CD14-positive monocyte (primary cell): ENCODE data around the gene CAV1. TPM values are rescaled to one million over a fixed set of nuclear protein-coding genes. Genes with fewer than 3 reads are reported as not detected.

Experiments used
- DNase-seq, 3 donors: peaks; one replicate each; pipeline ENCODE4 v3.0.0-alpha.2; 2011 to 2022
- H2AFZ ChIP-seq: 2 replicates; pipeline ENCODE4 v1.6.0; 2012; ENCODE audit warnings: mild to moderate bottlenecking, low read depth, low read length, inconsistent platforms; ENCODE audit not compliant: insufficient read depth, poor library complexity, severe bottlenecking
- H3K27ac ChIP-seq, 2 donors: 1 replicate in 1 of 2; 2 replicates in 1 of 2; pipeline ENCODE4 v1.5.1; 2012 to 2013; ENCODE audit warnings: low read length in 2 of 2, control low read depth in 1 of 2, inconsistent platforms in 1 of 2, low read depth in 1 of 2, mild to moderate bottlenecking in 1 of 2
- H3K27me3 ChIP-seq, 2 donors: one replicate each; pipeline versions ENCODE4 v1.6.0 to v1.6.1; 2011 to 2013; ENCODE audit warnings: low read length in 2 of 2; ENCODE audit not compliant: control insufficient read depth in 2 of 2, insufficient read depth in 2 of 2
- H3K36me3 ChIP-seq, 2 donors: replicated peaks in 1 of 2; 1 replicate in 1 of 2; 2 replicates in 1 of 2; pipeline versions ENCODE4 v1.5.1 to v1.6.1; 2012 to 2013; ENCODE audit warnings: low read length in 2 of 2, control low read depth in 1 of 2, inconsistent platforms in 1 of 2, mild to moderate bottlenecking in 1 of 2; ENCODE audit not compliant: insufficient read depth in 2 of 2, control insufficient read depth in 1 of 2
- H3K4me1 ChIP-seq, 2 donors: 1 replicate in 1 of 2; 2 replicates in 1 of 2; pipeline versions ENCODE4 v1.5.1 to v1.6.1; 2012 to 2013; ENCODE audit warnings: low read length in 2 of 2, control low read depth in 1 of 2, inconsistent platforms in 1 of 2, mild to moderate bottlenecking in 1 of 2, moderate library complexity in 1 of 2; ENCODE audit not compliant: insufficient read depth in 2 of 2, control insufficient read depth in 1 of 2
- H3K4me2 ChIP-seq: replicated peaks from 2 replicates; pipeline ENCODE3; 2012; ENCODE audit warnings: low read length, moderate library complexity, mild to moderate bottlenecking; ENCODE audit not compliant: poor library complexity, severe bottlenecking; ENCODE audit errors: extremely low read depth
- H3K4me3 ChIP-seq, 3 experiments: fragments of 200-600 bp in 1 of 3; sonication (generic) in 1 of 3; replicated peaks in 1 of 3; 1 replicate in 2 of 3; 2 replicates in 1 of 3; pipeline ENCODE4 v1.5.1; 2011 to 2013; ENCODE audit warnings: low read length in 3 of 3, mild to moderate bottlenecking in 3 of 3, control low read depth in 2 of 3, low read depth in 2 of 3, inconsistent platforms in 1 of 3, moderate library complexity in 1 of 3
- H3K79me2 ChIP-seq: 2 replicates; pipeline ENCODE4 v1.6.0; 2012; ENCODE audit warnings: mild to moderate bottlenecking, control low read depth, inconsistent platforms, low read length, moderate library complexity; ENCODE audit not compliant: insufficient read depth
- H3K9ac ChIP-seq: 2 replicates; pipeline ENCODE4 v1.6.0; 2017; ENCODE audit warnings: low read length, mild to moderate bottlenecking; ENCODE audit not compliant: insufficient read depth, poor library complexity, severe bottlenecking
- H3K9me3 ChIP-seq, 2 donors: replicated peaks in 1 of 2; 1 replicate in 1 of 2; 2 replicates in 1 of 2; pipeline versions ENCODE4 v1.5.1 to v1.6.1; 2012 to 2013; ENCODE audit warnings: low read length in 2 of 2, control low read depth in 1 of 2; ENCODE audit not compliant: control insufficient read depth in 1 of 2, insufficient read depth in 1 of 2
- H4K20me1 ChIP-seq: 2 replicates; pipeline ENCODE4 v1.6.0; 2012; ENCODE audit warnings: mild to moderate bottlenecking, low read length, control low read depth, moderate library complexity; ENCODE audit not compliant: insufficient read depth
- H3K27ac Mint-ChIP-seq, 7 donors: one replicate each; pipeline ENCODE4 v1.8.0; 2020; ENCODE audit warnings: mild to moderate bottlenecking in 7 of 7, mixed read lengths in 7 of 7, moderate library complexity in 6 of 7, inconsistent platforms in 2 of 7
- H3K27me3 Mint-ChIP-seq, 3 donors: one replicate each; pipeline ENCODE4 v1.8.0; 2021 to 2022; ENCODE audit warnings: low read depth in 3 of 3, mild to moderate bottlenecking in 3 of 3, mixed read lengths in 3 of 3, moderate library complexity in 3 of 3, inconsistent platforms in 1 of 3
- H3K36me3 Mint-ChIP-seq, 2 donors: one replicate each; pipeline ENCODE4 v1.8.0; 2020; ENCODE audit warnings: mixed read lengths in 2 of 2, inconsistent platforms in 1 of 2, mild to moderate bottlenecking in 1 of 2
- H3K4me1 Mint-ChIP-seq: one replicate; pipeline ENCODE4 v1.8.0; 2020; ENCODE audit warnings: mild to moderate bottlenecking, mixed read lengths
- H3K4me3 Mint-ChIP-seq, 2 donors: one replicate each; pipeline ENCODE4 v1.8.0; 2020; ENCODE audit warnings: mild to moderate bottlenecking in 2 of 2, mixed read lengths in 2 of 2, moderate library complexity in 1 of 2
- H3K9me3 Mint-ChIP-seq, 7 donors: one replicate each; pipeline ENCODE4 v1.8.0; 2020 to 2022; ENCODE audit warnings: mixed read lengths in 7 of 7, mild to moderate bottlenecking in 6 of 7, moderate library complexity in 6 of 7, inconsistent platforms in 2 of 7
- CTCF ChIP-seq: fragments of 200-600 bp; IDR thresholded peaks from one replicate; pipeline ENCODE4 v1.8.0; 2022; ENCODE audit warnings: antibody characterized with exemption, mild to moderate bottlenecking
- WGBS: methylation state at CpG from one replicate; pipeline ENCODE4 v1.1.5; 2013; ENCODE audit warnings: missing lambda C conversion rate; ENCODE audit not compliant: insufficient coverage; 5-methylcytosine and 5-hydroxymethylcytosine counted together
- intact Hi-C, 2 donors: fragments of 100-400 bp; cut with micrococcal nuclease; formaldehyde crosslinking; loops; one replicate each; pipeline versions ENCODE4 v1.15.0 to v1.15.1; 2023
- polyA plus RNA-seq, 3 donors: library from polyadenylated mRNA; depleted of rRNA in 1 of 3; unstranded in 2 of 3; stranded (reverse) in 1 of 3; fragments of 300-500 nt in 2 of 3; fragments of >200 nt in 1 of 3; fragmentation: Illumina TruSeq in 2 of 3; gene quantifications; 1 replicate in 2 of 3; 2 replicates in 1 of 3; pipeline ENCODE4 v1.2.3, GENCODE V29; 2012 to 2021

CAV1 gene
- polyA plus RNA-seq, 3 donors, result not detected

DNA sequence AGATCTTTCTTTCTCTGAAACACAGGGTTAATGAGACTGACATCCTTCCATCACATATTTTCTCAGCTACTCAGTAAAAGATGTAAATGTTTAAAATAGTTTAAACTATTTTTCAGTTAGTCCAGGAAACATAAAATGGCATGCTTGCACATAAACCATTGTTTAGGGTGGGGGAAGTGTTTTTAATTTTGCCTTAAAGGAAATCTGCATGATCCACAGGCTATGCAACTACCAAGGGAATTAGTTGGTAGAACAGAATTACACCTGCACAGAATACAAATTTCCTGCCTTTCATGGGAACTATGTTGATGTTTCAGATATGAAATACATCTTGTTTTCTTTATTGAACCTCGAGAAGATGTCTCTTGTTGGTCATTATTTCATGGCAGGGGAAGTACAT is 10.6 kb downstream of the CAV1 start:
- H3K36me3 ChIP-seq, result no peaks in the 10 kb centered on the region
- no peak overlapping the region for H3K4me2 ChIP-seq
- Mint-ChIP-seq H3K9me3 (peaks cover 3 to 13% (median 6%) of the 10 kb centered on the region in 7 donors), H3K36me3 (no peaks in the 10 kb centered on the region), H3K4me3 (no peak overlapping the region), H3K27me3 (peaks cover 0 to 1% (median 0%) of the 10 kb centered on the region in 3 donors), H3K4me1 (peaks cover 4% of the 10 kb centered on the region), H3K27ac (no peak overlapping the region)
- no peak for DNase-seq
- no peaks in the 10 kb centered on the region for H3K27me3 ChIP-seq
- intact Hi-C loops, result no loop called here
- H3K9ac ChIP-seq, result no peak overlapping the region
- no peaks in the 10 kb centered on the region for H3K79me2 ChIP-seq
- H3K9me3 ChIP-seq, result peaks cover 0 to 5% of the 10 kb centered on the region in 2 donors
- no peak overlapping the region for H3K4me3 ChIP-seq
- H4K20me1 ChIP-seq, result no peaks in the 10 kb centered on the region
- no peaks in the 10 kb centered on the region for H3K4me1 ChIP-seq
- no peak for TF ChIP-seq CTCF
- WGBS, result no CpG with 5 or more reads among the region's 1 CpG
- H2AFZ ChIP-seq, result no peak overlapping the region
- no peak overlapping the region for H3K27ac ChIP-seq

DNA sequence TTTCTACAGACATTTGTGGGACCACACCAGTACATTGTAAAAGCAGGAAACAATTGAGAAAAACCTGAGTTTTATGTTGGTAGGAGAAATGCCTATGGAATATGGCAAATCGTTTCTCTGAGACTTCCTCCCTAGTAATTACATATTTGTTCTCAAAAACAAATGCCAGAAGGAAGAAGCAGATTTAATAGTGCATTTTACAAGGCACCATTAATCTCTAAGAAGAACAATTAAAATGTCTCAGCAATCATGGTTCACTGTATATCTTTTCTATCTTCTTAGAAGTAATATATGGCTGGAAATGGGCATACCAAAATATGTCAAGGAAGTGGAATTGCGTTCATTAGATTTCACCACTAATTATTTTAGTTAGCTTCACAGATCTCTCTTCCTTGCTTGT is 13.3 kb downstream of the CAV1 start:
- no peak overlapping the region for H3K4me2 ChIP-seq
- no peaks in the 10 kb centered on the region for H3K4me1 Mint-ChIP-seq
- no CpG with 5 or more reads among the region's 2 CpGs for WGBS
- intact Hi-C loops, result no loop called here
- no peak overlapping the region for H3K4me3 Mint-ChIP-seq
- H3K27me3 ChIP-seq, result no peaks in the 10 kb centered on the region
- H3K79me2 ChIP-seq, result no peaks in the 10 kb centered on the region
- H3K4me3 ChIP-seq, result no peak overlapping the region
- no peak for DNase-seq
- H3K27ac ChIP-seq, result no peak overlapping the region
- no peaks in the 10 kb centered on the region for H3K36me3 ChIP-seq
- no peak overlapping the region for H3K27ac Mint-ChIP-seq
- H3K27me3 Mint-ChIP-seq, result peaks cover 0 to 2% (median 1%) of the 10 kb centered on the region in 3 donors
- TF ChIP-seq CTCF, result no peak
- H3K9ac ChIP-seq, result no peak overlapping the region
- H2AFZ ChIP-seq, result no peak overlapping the region
- H3K4me1 ChIP-seq, result no peaks in the 10 kb centered on the region
- no peaks in the 10 kb centered on the region for H4K20me1 ChIP-seq
- no peaks in the 10 kb centered on the region for H3K36me3 Mint-ChIP-seq
- peaks cover 3 to 13% (median 6%) of the 10 kb centered on the region in 7 donors for H3K9me3 Mint-ChIP-seq
- peaks cover 0 to 5% of the 10 kb centered on the region in 2 donors for H3K9me3 ChIP-seq
